Measurements from ENCODE around the gene PALD1.

- TF ChIP-seq POLR2A (IDR thresholded peaks at IDR 0.05; ENCODE audit: low read depth, low read length) (no peak), POLR2AphosphoS5 (IDR thresholded peaks at IDR 0.05; ENCODE audit: low read depth, low read length) (no peak), TAF1 (IDR thresholded peaks at IDR 0.05; ENCODE audit: borderline replicate concordance, low read depth, low read length) (no peak)
These were observed 93.3 kb downstream of the PALD1 start for GRCh38 chr10:70571636-70572439.

Data from GM12892 (cell line).